GM21717 (cell line): ENCODE results near the gene VAPA.

ENCODE experiments used
- ATAC-seq: cut with Tn5 transposase; IDR thresholded peaks from one replicate; pipeline ENCODE4 v1.9.1; 2021; ENCODE audit warnings: mild to moderate bottlenecking, moderate library complexity; ENCODE audit not compliant: unreplicated experiment

The VAPA gene

DNA sequence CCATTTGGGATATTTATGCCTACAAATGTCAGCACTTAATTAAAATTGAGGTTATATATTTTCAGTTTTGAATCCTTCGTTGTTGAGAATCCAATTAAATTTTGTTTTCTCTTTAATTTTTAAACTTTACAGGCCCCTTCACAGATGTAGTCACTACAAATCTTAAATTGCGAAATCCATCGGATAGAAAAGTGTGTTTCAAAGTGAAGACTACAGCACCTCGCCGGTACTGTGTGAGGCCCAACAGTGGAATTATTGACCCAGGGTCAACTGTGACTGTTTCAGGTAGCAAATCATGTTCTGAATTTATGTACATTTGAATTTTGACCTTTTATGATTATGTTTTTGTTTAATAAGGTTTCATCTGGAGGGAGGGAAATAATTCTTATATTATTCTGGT is 17.9 kb downstream of the VAPA start:
- no peak for ATAC-seq

DNA sequence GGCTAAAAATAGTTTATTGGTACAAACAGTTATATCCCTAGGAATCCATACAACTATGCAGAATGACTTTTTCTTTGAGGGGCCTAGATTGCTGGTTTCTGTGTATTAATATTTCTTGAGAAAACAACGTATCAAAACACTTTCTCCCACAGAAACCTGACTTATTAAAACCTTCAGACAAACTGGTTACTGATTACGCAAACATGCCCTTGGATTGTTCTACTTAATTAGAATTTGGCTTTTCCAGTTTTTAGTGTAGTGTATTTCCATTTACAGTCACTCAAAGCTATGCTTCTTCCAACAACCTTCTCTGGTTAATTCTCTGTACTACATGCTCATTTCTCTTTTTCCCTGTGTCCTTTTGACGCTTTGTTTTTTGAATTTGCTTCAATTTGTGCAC is 20.0 kb downstream of the VAPA start:
- no peak for ATAC-seq

DNA sequence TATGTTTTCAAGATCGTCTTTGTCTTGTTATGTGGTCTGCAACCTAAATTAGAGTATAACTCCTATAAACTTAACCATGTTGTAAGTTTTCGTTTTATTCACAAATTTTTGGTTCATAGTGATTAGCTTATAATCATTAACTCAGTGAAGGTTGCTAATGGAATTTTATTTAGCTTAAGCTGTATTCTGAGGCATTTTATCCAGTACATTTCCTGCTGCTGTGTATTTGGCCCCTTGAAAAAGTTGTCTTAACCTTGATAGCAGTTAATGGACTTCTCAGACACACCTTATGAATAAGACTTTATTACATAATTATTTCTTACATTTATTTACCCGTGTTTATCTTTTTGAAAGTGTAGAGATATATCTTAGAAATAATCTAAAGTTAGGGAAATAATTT is 20.5 kb downstream of the VAPA start:
- ATAC-seq = no peak

DNA sequence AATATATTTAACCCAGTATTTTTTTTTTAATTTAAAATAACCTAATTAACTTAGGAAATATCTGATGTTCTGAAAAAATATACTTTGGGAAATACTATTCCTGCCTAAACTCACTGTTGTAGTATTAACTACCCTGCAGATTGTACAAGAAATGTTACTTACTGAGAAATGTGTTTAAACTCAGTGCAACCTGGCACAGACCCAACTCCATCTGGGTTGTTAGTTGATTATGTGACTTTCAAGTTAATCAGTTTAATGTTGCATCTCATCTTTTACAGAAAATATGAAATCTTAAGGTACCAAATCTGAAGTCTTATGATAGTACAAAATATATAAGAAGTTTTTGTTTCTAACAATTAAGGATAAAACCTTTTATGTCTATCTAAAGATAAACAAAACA is 27.3 kb downstream of the VAPA start:
- no peak for ATAC-seq

DNA sequence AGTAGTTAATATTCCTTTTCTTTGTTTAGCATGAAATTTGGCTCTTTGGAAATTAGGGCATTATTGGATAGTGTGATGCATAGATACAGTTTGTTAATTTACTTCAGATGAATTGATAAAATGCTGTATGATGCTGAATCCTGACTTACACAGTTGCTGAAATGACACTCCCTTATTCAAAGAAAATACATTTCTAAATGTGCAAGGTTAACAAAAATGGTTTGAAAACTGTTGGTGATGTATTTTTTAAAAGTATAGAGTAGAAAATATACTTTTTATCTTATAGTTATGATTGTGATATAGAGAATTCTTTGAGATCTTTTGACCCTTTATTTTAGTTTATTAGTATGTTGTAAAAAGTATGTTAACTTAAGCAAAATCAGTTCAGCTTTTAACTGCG is 27.8 kb downstream of the VAPA start:
- ATAC-seq = no peak

DNA sequence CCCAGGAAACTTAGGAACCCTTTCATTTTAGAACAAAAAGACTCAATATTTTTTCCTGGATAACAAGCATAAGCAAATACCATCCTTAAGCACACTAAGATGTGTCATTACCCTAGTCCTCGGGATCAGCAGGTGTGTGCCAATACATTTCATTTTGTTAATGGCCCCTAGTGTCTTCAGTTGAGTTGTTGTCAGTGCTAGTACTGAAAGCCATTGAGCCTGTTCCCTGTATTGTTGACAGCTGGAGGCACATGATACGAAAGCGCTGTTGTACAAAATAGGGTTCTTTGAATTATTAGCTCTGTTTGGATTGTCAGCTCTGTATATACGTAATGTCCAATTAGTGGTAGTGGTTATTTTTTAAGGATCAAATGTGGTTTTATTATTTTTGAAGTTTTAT is 29.5 kb downstream of the VAPA start:
- ATAC-seq = no peak

DNA sequence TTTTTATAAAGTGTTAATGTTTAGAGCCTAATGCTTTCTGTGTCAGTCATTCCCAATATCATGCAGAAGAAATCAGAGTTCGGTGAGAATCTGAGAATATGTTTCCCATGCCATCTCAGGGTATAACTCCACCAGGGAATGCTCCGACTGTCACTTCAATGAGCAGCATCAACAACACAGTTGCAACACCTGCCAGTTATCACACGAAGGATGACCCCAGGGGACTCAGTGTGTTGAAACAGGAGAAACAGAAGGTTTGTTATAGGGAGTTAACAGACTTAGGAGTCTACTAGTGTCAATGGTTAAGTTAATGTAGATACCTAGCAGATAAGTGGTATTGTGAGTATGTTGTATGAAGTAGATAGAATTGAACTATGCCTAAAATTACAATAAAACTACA is 31.0 kb downstream of the VAPA start:
- no peak for ATAC-seq

DNA sequence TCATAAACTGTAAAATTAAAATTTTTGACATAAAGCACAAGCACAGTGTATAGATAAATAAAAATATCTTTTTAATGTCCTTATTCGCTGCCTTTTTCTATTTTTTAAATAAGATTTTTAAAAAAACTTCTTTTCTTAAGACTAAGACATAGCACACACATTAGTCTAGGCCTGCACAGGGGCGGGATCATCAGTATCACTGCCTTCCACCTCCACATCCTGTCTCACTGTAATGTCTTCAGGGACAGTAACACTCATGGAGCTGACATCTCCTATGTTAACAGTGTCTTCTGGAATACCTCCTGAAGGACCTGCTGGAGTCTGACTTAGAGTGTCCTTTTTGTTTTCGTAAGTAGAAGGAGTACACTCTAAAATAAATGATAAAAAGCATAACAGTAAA is 33.0 kb downstream of the VAPA start:
- ATAC-seq = no peak

DNA sequence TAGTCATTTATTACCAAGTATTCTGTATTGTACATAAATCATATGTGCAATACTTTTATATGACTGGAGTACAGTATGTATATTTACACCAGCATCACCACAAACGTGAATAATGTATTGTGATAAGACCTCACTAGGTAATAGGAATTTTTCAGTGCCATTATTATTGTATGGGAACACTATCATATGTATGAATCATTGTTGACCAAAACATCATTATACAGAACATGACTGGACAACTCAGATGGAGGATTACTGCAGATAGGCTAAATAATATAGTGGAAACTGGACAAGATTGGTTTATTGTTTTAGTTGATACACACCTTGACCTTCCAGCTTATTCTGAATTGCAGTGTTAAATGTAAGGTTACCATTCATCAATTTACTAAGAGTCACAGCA is 33.4 kb downstream of the VAPA start:
- no peak for ATAC-seq

DNA sequence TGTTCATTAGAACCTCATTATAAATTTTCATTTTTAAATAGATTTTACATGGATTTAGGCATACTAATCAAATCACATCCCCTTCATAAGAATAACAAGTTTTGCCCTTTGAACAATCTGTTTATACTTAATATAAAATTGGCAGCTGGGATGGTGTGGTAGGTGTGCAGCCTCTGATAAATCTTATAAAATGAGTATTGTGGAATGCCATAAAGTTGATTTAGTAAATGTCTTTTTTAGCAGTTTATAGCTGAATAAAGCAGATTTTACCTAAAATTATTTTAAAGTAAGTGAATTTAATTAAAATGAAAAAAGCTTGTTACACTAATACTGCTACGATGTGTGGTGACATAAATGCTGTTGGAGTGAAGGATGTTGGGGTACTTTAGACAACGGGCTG is 35.5 kb downstream of the VAPA start:
- no peak for ATAC-seq

DNA sequence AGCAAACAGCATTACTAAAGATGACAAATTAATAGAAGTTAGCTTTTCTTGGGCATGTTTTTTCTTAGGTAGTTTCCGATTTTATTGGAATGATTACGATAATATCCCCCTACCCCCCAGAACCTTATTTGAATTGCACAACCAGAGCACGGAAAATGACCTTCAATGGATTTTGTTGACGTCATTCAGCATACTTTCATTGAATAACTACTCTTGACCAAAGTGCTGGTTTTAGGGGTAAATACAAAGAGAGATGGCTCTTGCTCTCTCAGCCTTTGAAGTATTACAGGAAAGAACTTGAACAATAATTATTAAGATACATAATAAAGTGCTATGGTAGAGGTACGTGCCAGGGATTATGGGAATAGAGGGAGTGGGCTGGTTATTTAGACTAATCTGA is 36.0 kb downstream of the VAPA start:
- ATAC-seq = no peak

DNA sequence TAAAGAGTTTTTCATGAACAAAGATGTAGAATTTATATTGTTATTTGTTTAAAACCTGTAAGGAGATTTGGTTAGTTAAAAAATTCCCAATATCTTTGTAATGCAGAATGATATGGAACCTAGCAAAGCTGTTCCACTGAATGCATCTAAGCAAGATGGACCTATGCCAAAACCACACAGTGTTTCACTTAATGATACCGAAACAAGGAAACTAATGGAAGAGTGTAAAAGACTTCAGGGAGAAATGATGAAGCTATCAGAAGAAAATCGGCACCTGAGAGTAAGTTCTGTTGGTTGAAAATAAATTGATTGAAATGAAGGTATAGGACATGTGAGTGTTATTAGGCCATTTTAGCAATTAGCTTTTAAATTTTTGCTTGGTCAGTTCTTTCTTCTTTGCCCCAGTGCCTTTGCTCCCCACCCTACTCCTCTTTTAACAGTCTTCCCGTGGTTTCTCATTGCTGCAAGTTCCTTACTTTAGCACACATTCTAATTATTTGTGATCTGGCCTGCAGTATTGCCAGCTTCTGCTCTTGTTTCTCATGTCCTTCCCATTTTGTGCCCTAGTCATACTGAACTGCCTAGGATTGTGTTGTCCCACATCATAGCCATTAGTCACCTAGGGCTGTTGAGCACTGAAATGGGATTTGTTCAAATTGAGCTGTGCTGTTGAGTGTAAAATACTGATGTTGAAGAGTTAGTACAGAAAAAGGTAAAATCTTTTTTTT is 36.6 kb downstream of the VAPA start:
- ATAC-seq = no peak

DNA sequence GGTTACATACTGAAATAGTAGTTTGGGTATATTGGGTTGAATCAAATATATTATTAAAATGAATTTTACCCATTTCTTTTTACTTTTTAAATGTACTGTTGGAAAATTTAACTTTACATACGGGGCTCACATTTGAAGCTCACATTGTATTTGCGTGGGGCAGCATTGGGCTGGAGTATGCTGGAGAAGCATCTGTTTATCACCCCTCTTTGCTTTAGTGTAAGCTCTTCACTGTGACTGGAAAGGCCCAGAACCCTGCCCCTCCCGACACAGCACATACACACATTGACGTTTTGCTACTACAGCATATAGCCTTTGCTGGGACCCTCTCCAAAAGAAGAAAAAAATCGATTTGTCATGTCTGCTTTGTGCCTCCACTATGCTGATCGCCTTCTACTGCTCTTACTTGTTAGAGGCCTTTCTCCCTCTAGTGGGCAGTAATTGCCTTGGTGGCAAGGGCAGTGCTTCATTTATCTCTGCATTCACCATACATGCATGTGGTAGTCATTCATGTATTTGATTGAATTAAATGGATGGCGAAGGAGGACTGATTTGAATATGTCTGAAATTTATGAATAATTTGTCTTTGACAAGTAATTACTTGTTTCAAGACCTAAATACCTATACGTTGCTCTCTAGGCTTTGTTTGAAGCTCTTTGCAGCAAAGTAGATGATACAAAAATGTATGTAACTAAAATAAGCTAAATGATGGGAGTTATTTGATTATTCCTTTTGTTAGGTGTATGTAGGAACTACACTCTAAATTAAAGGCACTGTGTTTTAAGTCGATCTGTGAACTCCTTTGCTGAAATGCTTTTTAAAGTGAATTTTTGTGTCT is 37.4 kb downstream of the VAPA start:
- ATAC-seq = no peak

DNA sequence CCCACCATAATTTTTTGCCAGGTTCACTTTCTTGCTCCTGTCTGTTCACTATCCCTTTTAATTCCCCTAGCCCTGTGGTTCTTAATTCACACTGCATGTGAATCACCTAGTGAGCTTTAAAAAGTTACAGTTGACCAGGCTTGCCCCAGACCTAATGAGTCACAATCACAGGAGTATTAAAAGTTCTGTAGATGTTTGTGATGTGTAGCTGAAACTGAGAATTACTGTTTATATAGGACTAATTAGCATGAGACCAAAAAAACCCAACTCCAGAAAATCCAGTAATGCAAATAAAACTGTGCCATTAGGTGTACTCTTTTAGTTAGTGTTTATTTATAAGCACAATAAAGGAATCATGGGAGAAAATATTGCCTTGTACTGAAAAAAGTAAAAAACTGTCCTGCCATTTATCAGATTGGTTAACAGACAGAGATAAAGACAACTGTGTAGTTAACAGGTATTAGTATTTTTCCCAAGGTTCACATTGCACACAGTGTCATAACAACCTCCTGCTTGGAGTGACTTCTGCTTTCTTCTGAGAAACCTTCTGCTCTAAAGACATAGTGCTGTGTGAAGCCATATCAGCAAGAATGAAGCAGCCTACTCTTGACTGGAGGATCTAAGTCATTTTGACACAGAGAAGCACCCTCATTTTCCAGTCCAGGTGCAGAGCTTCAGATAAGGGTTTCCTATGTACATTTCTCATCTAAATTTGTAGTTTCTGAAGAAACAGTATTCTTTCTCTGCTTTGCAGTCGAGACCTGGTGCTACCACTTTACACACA is 39.0 kb downstream of the VAPA start:
- ATAC-seq = no peak

DNA sequence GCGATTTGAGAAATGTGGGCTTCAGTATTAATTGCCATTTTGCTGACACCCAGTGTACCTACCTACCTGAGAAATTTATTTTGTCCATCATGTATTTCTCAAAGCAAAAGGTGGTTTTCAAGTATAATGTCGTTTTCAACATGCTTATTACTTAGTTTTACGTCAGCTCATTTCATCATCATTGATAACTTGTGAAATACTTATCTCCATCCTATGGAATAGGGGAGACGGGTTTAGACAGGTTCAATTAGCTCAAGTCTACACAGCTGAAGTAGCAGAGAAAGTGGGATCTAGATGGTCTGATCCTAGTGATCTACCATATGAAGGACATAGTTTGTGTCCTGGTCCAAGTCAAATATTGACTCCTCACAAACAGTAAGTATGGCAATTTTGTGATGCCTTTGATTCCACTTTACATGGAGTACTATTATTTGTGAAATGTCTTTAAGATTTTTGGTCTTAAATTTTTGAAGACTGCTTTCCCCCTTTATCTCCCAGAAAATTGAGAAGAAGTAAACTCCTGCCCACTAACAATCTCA is 45.1 kb downstream of the VAPA start:
- ATAC-seq = no peak

DNA sequence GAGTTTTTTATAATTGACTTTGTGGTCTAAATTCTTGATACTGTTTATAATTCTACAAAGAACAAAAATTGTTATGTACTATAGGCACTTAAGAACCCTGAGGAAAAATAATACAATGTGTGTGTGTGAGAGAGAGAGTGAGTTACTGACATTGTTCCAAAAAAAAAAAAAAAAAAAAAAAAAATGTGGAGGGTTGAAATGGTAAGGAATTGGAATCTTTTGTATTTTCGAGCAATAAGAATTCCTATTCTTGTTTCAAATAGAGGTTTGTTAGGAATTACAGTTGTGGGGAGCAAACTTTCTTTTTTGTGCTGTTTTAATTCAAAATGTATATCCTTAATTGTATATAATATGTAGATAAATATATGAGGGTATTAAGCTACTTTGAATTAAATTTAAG is 45.7 kb downstream of the VAPA start:
- ATAC-seq = no peak

DNA sequence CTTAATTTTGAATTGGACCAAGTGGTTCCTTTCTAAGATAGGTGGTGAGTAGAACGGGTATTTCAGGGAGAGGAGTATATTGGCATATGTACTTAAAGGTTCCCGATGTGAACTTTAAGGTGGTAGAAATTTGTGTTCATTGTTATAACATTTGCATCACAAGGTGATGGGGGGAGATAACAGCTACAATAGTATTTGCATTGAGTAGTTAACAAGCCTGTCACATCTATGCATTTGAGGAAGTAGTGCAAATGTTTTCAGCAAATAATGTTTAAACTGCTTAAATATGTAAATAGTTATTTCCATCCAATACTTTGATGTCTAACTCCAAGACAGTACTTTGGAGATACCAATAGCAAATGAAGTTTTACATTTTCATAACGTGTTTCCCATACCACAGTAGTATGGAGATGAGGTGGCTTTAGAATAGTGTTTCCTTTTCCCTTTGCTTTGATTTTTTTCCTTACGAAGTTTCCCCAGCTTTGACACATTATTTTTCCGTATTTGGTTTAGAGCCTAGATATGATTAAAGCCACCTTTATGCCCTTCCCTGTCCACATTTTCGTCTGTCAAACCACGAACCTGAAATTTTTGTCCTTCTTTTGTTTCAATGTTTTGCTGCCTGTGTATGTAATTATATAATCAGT is 46.6 kb downstream of the VAPA start:
- ATAC-seq = no peak

DNA sequence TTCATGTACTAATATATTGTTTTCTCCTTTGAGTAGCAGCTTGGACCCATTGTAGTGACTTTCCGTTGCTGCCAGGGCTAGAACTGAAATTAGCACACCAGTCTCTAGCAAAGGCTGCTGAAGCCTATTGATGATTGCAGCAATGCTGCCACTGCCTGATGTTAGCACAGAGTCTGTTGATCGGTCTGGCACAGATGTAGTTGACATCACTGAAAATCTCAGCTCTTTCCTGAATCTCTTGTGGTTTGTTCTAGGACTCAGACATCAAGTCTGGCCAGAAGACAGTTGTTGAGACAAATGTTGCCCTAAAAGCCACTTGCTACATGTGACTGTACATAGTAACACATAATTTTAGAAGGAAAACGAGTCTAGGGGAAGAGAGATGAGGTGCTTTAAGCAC is 47.2 kb downstream of the VAPA start:
- no peak for ATAC-seq

DNA sequence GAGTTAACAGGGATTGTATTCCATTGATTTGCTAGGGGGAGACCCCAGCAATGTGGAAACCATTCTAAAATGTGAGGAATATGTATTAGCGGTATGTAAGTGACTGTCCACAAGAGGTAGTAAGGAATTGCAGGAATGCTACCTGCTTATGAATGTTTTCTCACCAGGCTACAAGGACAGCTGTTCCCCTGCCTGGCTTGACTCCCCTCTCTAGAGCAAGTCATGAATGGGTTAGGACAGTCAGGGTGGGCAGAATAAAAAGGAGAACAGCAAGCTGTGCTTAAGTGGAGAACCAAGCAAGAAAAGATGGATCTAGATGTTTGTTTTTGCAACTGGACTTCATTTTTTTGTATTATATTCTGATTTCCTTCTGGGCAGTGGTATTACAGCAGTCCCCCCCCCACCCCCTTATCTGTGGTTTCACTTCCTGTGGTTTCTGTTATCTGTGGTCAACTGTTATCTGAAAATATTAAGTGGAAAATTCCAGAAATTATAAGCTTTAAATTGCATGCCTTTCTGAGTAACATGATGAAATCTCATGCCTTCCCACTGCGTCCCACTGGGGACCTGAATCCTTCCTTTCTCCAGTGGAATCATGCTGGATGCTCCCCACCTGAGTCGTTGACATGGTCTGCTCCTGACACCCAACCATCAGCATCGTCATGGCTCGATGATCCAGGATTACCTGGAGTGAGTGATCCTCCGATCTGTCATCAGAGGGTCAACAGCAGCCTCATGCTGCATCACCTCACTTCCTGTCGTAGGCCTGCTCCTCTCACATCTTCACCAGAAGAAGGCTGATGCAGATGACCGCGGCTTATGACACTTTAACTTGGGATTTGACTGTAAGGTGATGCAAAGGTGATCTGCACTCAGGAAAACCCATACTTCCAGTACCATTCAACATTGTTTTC is 52.2 kb downstream of the VAPA start:
- no peak for ATAC-seq
